ENCODE measurements around the gene SYNE4.
"Not testable (repeated sequence)": the region's sequence is repeated elsewhere in the genome, so short reads cannot be mapped to it uniquely, and the experiment has no call there.

The SYNE4 gene, protein sequence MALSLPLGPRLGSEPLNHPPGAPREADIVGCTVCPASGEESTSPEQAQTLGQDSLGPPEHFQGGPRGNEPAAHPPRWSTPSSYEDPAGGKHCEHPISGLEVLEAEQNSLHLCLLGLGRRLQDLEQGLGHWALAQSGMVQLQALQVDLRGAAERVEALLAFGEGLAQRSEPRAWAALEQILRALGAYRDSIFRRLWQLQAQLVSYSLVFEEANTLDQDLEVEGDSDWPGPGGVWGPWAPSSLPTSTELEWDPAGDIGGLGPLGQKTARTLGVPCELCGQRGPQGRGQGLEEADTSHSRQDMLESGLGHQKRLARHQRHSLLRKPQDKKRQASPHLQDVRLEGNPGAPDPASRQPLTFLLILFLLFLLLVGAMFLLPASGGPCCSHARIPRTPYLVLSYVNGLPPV

DNA sequence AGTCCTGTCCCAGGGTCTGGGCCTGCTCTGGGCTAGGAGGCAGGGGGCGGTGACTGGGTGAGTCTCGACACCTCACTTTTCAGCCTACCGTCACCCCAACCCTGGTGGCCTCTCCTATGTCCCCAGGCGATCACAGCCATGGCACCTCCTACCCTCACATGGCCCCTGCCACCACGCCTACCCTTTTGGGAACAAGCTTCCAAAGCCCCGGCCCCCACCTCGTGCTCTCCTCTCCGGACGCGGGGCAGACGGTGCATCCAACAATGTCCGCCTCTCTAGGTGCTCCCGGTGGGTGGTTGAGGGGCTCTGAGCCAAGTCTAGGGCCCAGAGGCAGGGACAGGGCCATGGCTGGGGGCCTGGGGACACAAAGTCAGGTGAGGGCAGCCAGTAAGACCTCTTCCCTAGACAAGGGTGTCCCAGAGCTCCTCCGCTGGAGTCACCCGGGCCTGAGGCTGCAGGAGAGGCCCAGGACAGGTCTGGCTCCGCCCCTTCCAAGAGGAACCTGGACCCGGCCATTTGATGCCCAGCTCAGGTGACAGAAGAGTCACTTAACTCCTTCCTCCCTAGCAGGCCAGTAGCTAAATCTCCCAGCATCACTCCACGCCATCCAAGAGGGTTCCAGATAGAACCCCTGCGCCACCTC, at the start of gene SYNE4:
TSS of gene SYNE4 (minus strand) at position 478 of the 643 bp plus-strand sequence. CDS start at position 346, 132 bp downstream.
- DNase-seq (no peak), ATAC-seq (no peak)
- peaks cover 43% of the 10 kb centered on the region for H3K4me1 Mint-ChIP-seq
- H3K9me3 Mint-ChIP-seq: no peaks in the 10 kb centered on the region
- no peaks in the 10 kb centered on the region for H3K27me3 Mint-ChIP-seq
- H3K27ac Mint-ChIP-seq: peak within 1 kb of the TSS in 1 of 2 donors; percentile 72
- peak within 1 kb of the TSS; percentile 53 to 72 for H3K4me3 Mint-ChIP-seq

- ATAC-seq (peak; percentile 86), DNase-seq (peak; percentile 95 to 96)
- Mint-ChIP-seq H3K9me3 (no peaks in the 10 kb centered on the region), H3K4me1 (peaks cover 31% of the 10 kb centered on the region), H3K4me3 (peak within 1 kb of the TSS; percentile 93 to 97), H3K27me3 (no peaks in the 10 kb centered on the region), H3K27ac (peak within 1 kb of the TSS; percentile 97 to 98)
These were observed 46.4 kb upstream of the SYNE4 start, which contains the start of gene WDR62 for GRCh38 chr19:36054733-36055686. TSS of gene WDR62 (plus strand) at chr19:36054897. CDS start at chr19:36054972, 75 bp downstream.

DNA sequence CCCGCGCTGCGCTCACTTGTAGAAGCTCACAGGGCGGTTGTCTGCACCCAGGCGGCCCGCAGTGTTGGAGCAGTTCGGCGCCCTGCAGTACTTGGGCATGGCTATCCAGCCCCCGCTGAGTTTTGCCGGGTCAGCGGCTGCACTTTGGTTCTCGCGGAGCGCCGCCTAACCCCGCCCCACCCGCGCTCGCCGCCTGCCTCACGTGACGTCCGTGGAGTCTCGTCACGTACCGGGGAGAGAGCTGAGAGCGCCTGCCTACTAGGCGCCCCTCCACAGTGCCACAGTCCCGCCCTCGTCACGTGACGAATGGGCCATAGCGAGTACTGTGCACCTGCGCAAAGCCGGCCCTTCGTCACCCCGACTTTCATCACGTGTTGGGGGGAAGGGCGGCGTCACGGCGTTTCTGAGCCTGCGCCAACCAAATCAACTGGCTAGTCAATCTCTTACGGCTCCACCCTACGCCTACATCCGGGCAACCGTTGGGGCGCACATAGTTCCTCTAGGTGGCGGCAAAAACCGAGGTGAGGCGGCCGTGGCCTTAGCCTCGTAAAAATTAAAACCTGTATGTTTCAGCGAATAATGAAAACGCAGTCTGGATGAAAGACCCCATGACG, 45.6 kb upstream of the SYNE4 start, which contains the start of gene THAP8:
TSS of gene THAP8 (minus strand) at position 167 of the 614 bp plus-strand sequence. CDS start at position 99, 68 bp downstream.
- Mint-ChIP-seq H3K4me1 (peaks cover 28% of the 10 kb centered on the region), H3K27me3 (no peaks in the 10 kb centered on the region), H3K27ac (peak within 1 kb of the TSS; percentile 97 to 98), H3K9me3 (no peaks in the 10 kb centered on the region), H3K4me3 (peak within 1 kb of the TSS; percentile 93 to 97)
- DNase-seq (peak; percentile 99), ATAC-seq (peak; percentile 93)

DNA sequence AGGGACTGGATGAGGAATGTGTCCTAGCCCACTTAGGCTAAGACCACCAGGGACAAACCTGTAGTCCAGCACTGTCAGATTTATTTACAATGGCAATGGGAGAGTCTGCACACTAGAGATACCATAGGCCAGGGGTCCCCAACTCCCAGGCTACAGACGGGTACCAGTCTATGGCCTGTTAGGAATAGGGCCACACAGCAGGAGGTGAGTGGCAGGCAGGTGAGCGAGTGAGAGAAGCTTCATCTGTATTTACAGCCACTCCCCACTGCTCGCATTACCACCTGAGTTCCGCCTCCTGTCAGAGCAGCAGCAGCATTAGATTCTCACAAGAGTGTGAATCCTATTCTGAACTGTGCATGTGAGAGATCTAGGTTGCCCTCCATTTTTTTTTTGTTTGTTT, 43.0 kb upstream of the SYNE4 start:
- Mint-ChIP-seq H3K27ac (no peak overlapping the region), H3K4me1 (peaks cover 25% of the 10 kb centered on the region), H3K27me3 (no peaks in the 10 kb centered on the region), H3K4me3 (no peak overlapping the region), H3K9me3 (no peaks in the 10 kb centered on the region)
- ATAC-seq (no peak), DNase-seq (no peak)

- Mint-ChIP-seq H3K4me1 (peaks cover 21% of the 10 kb centered on the region), H3K27ac (no peak overlapping the region), H3K4me3 (peak overlapping the region in 1 of 2 donors; percentile 16), H3K27me3 (no peaks in the 10 kb centered on the region), H3K9me3 (no peaks in the 10 kb centered on the region)
- DNase-seq: no peak
- ATAC-seq: no peak
These were observed 42.6 kb upstream of the SYNE4 start for GRCh38 chr19:36051236-36051635.

DNA sequence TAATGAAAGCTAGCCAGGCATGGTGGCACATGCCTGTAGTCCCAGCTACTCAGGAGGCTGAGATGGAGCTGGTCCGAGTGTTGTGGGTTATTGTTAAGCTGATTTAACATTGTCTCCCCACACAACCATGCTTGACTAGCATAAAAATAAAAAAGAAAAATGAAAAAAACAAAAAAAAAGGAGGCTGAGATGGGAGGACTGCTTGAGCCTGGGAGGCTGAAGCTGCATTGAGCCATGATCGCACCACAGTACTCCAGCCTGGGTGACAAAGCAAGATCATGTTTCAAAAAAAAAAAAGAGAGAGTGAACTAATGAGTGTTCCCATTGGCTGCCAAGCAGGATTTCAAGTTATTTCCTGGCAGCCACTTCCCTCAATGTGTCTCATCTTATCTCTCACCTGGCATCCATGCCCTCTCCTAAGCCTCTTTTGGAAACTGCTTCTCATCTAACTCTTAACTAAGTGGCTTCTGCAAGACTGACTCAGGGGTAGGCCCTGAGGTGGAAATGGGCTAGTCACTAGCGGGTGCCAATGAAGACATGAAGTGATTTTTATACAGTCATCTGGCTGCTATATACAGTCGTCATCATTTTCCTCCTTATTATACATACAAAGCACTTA, 40.6 kb upstream of the SYNE4 start:
- no peak for DNase-seq
- H3K27ac Mint-ChIP-seq: peak overlapping the region in 1 of 2 donors; percentile 3
- ATAC-seq: no peak
- no peaks in the 10 kb centered on the region for H3K9me3 Mint-ChIP-seq
- no peaks in the 10 kb centered on the region for H3K27me3 Mint-ChIP-seq
- peaks cover 9% of the 10 kb centered on the region for H3K4me1 Mint-ChIP-seq
- no peak overlapping the region for H3K4me3 Mint-ChIP-seq

GRCh38 chr19:36047835-36048234, 39.2 kb upstream of the SYNE4 start:
- Mint-ChIP-seq H3K4me3 (no peak overlapping the region), H3K27me3 (no peaks in the 10 kb centered on the region), H3K9me3 (no peaks in the 10 kb centered on the region), H3K4me1 (no peaks in the 10 kb centered on the region), H3K27ac (no peak overlapping the region)
- DNase-seq: no peak
- ATAC-seq: no peak

- H3K27ac Mint-ChIP-seq: peak overlapping the region in 1 of 2 donors; percentile 2
- no peak for DNase-seq
- H3K4me1 Mint-ChIP-seq: no peaks in the 10 kb centered on the region
- ATAC-seq: no peak
- H3K9me3 Mint-ChIP-seq: no peaks in the 10 kb centered on the region
- H3K27me3 Mint-ChIP-seq: no peaks in the 10 kb centered on the region
- no peak overlapping the region for H3K4me3 Mint-ChIP-seq
These were observed 37.9 kb upstream of the SYNE4 start for GRCh38 chr19:36046443-36047050.

DNA sequence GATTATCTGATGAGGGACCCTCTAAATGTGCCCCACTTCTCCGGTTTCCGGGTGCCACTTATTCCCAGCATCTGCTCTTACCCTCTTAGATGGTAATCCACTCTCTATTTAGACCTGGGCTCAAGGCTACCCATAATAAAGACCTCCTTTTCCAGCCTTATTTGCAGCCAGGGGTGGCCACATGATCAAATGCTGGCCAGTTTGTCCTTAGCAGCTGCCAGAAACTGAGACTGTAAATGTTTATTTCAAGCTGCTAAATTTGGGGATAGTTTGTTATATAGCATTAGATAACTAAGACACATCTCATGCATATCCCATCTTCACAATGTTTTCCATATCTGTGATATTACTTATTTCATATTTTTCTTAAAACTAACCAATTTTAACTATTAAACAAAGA, 35.3 kb upstream of the SYNE4 start:
- no peaks in the 10 kb centered on the region for H3K27me3 Mint-ChIP-seq
- no peaks in the 10 kb centered on the region for H3K4me1 Mint-ChIP-seq

GRCh38 chr19:36041831-36042230, 33.2 kb upstream of the SYNE4 start:
- no peak for DNase-seq
- Mint-ChIP-seq H3K4me3 (no peak overlapping the region), H3K9me3 (no peaks in the 10 kb centered on the region), H3K27me3 (no peaks in the 10 kb centered on the region), H3K4me1 (peaks cover 6% of the 10 kb centered on the region), H3K27ac (no peak overlapping the region)
- no peak for ATAC-seq

More for the DNA sequence above, 35.3 kb upstream of the SYNE4 start:
- ATAC-seq (no peak), DNase-seq (no peak)
- no peaks in the 10 kb centered on the region for H3K9me3 Mint-ChIP-seq
- no peak overlapping the region for H3K27ac Mint-ChIP-seq
- no peak overlapping the region for H3K4me3 Mint-ChIP-seq

GRCh38 chr19:36041092-36041491, 32.5 kb upstream of the SYNE4 start:
- not testable (repeated sequence) for H3K4me3 Mint-ChIP-seq, ATAC-seq, H3K4me1 Mint-ChIP-seq, H3K27me3 Mint-ChIP-seq, H3K9me3 Mint-ChIP-seq, H3K27ac Mint-ChIP-seq, DNase-seq

DNA sequence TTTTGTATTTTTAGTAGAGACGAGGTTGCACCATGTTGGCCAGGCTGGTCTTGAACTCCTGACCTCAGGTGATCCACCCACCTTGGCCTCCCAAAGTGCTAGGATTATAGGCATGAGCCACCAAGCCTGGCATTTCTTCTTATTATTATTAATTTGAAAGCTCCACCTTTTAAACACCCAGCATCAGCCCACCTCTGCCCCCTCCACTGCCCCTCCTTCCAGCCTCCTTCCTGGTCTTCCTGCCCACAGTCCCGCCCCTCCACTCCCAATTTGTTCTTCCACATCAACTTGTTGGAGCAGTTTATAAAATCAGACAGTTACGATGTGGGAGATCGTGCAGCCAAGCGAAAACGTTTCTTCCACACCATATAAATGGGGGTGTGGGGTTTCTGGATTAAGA, 31.9 kb upstream of the SYNE4 start:
- DNase-seq (no peak), ATAC-seq (no peak)
- Mint-ChIP-seq H3K4me1 (peaks cover 14% of the 10 kb centered on the region), H3K27me3 (no peaks in the 10 kb centered on the region), H3K9me3 (no peaks in the 10 kb centered on the region), H3K27ac (no peak overlapping the region), H3K4me3 (no peak overlapping the region)

GRCh38 chr19:36032251-36033104, 23.9 kb upstream of the SYNE4 start, which contains the start of gene CLIP3:
TSS of gene CLIP3 (minus strand) at chr19:36032873. CDS start at chr19:36032357, 516 bp downstream.
- Mint-ChIP-seq H3K27ac (peak within 1 kb of the TSS in 1 of 2 donors; percentile 71), H3K27me3 (no peaks in the 10 kb centered on the region), H3K9me3 (no peaks in the 10 kb centered on the region), H3K4me3 (peak within 1 kb of the TSS; percentile 42 to 76), H3K4me1 (peaks cover 37% of the 10 kb centered on the region)
- ATAC-seq: peak; percentile 28
- DNase-seq: peak in 1 of 2 donors; percentile 33

Data from stimulated activated naive CD8-positive, alpha-beta T cell treated with anti-CD3 and anti-CD28 coated beads, Interleukin-15, amount 100 ng/mL, for 72 hours (primary cell).